D341Med (cell line): ENCODE results near the gene ME3.

Source experiments
- DNase-seq: peaks from one replicate; pipeline ENCODE4 v3.0.0; 2012; ENCODE audit warnings: low spot score

Gene ME3

DNA sequence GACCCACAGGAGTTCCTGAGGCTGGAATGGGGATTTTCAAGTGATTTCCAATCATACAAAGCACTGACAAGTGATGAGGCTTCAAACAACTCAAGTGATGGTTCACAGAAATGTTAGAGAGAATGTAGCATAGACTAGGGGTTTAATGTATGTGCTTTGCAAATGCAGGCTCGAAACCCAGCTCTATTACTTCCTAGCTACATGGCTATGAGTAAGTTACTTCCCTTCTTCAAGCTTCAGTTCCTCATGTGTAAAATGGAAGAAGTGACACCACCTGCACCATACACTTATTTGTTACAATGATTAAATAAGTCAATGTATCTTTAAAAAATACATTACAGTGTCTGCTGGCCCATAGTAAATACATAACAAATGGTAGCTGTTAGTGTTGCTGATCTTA is 158.0 kb downstream of the ME3 start:
- DNase-seq = no peak

DNA sequence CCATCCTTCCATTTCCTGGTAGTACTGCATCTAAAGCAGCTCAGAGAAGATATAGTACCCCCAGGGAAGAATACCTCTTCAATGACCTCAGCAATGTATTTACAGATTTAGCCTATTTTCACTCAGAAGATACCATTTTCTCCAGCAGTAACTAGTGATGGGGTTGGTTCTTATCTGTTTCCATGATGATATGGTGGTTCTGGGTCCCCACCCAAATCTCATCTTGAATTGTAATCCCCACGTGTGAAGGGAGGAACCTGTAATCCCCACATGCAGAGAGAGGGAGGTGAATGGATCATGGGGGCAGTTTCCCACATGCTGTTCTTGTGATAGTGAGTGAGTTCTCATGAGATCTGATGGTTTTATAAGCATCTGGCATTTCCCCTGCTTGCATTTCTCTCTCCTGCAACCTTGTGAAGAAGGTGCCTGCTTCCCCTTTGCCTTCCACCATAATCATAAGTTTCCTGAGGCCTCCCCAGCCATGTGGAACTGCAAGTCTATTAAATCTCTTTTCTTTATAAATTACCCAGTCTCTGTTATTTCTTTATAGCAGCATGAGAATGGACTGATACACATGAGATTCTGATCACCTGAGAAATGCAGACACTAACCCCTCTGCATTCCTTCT is 158.6 kb downstream of the ME3 start:
- DNase-seq = no peak

DNA sequence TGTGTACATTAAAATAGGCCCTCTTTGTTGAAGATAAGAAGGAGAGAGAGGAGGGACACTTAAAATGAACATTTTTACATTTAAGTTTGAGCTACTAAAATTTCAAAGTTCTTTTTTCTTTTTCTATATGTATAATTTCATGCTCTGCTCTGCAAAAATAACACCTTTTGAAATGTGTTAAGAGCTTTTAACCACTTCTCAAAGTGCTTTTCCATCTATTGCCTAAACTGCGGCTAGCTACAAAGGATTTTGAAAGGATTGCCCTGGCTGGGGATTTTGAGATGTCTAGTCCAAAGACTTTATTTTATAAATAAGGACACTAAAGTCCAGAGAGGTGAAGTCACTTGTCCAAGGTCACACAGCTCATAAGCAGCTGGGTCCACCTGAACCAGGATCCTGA is 159.3 kb downstream of the ME3 start:
- DNase-seq = no peak

DNA sequence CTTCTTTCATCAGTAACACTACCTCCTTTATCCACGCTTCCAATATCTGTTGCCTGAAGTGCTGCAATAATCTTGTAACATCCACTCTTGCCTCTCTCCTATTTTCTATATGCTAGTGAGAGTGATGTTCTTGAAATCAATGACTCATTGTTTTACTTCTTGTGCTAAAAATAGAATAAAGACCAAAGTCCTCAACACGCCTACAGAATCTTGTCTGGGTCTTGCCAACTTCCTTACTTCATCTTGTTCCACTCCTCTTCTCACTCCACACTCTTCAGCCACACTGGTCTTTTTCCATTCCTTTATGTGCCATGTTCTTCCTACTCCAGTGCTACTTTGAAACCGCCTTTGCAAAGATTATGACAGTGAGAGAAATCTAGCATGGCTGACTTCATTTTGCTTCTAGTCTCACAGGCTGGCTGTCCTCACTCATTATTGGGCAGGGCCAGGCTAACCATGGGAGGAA is 161.3 kb downstream of the ME3 start:
- DNase-seq = no peak

DNA sequence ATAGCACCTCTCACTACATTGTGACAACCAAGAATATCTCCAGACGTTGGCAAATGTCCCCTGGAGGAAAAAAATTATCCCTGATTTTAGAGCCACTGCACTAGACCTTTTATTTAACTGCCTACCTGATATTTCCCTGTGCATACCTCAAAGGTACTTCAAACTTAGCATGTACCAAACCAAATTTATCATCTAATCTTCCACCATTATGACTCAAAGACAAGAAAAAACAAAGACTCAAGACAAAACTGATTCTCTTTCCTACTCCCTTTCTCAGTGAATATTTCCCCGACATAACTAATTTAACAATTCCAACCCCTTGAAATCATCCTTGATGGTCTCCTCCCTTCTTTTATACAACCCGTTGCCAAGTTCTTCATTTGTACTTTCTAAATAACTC is 161.7 kb downstream of the ME3 start:
- DNase-seq = no peak

DNA sequence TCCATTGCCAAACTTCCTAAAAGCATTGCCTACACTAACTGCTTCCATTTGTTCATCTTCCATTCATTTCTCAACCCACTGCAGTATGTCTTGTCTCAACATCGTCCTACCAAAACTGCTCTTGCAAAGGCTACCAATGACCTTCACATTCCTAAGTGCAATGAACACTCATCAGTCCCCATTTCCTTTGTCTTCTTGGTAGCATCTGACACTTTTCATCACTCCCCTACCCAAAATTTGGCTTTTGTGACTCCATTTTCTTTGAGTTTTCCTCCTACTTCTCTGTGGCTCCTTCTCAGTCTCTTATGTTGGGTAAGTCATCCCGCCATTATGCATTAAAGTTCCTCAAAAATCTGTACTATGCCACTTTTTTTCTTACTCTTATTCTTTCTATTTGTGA is 162.3 kb downstream of the ME3 start:
- DNase-seq = no peak

DNA sequence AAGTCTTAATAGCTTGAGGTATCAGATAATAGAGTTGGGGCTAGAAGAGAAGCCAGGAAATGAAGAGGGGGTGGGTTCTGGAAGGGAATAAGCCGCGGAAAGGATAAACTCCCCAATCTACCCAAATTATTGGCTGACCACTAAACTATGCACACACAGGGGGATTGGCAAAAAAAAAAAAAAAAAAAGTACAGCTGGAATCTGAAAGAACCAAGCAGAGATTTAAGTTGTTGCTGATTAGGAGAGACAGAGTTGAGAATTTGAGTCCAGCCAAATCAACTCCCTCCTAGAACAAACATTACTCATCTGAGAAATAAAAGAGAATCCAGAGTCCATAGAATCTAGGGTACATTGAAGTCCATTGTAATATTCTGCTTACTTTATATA is 162.8 kb downstream of the ME3 start:
- DNase-seq = no peak

DNA sequence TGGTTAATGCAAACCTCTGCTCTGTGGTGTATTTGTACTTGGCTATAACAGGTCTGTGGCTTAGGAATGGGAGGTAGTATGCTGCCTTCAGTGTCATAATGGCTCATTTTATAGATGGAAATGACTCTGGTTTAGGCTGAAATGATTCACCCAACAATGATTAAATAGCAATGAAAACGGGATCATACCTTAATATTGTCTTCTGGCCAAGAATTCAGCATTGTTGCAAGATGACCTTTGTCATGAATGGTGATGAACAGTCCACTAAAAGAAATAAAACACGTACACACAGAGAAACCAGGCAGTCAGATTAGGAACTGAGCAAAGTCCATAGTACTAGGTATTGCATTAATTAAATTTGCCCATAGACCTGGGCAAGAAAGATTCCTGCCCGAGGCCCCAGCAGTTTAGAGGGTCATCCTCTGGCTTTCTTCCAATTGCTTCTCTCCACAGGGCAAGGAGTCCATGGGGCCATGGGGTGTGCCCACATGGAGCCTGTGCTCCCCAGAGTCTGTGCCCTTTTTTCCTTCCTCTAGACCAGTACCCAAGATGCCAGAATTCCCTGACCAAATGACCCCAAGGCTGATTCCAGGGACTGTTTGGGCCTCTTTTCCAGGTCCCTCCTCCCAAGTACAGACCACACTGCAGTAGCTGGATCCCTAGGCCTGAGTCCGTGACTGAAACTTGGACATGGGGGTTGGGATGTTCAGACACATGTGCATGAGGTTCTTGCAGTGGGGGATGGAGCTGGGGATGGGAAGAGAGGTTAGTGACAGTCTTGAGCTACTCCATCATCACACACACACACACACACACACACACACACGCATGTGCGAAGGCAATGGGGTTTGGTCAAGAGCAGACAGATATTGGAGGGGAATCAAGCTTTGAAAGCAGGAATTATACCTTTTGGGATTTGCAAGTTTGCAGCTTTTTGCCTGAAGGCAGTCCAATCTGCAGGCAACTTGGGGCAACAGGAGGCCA is 163.5 kb downstream of the ME3 start:
- no peak for DNase-seq

DNA sequence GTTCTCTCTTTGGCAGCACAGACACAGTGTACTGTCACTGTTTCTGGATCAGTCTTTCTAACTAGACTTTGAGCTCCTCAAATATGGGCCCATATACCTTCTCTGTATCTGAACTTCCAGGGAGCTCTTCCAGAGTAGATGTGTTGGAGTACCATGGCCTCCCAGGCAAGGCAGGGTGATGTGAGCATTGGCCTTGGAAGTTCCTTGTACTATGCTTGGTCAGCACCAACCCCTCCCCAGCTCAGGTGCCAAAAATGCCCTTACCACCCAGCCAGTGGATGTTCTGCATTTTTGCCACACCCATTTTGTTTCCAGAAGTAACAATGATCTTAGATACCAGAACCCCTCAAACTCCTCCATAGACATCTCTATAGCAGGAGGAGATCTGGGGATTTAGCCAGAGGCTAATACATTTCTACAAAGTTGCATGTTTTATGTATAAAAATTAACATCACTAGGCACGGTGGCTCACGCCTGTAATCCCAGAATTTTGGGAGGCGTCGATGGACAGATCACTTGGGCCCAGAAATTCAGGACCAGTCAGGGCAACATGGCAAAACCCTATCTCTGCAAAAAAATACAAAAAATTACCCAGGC is 165.1 kb downstream of the ME3 start:
- DNase-seq = no peak

DNA sequence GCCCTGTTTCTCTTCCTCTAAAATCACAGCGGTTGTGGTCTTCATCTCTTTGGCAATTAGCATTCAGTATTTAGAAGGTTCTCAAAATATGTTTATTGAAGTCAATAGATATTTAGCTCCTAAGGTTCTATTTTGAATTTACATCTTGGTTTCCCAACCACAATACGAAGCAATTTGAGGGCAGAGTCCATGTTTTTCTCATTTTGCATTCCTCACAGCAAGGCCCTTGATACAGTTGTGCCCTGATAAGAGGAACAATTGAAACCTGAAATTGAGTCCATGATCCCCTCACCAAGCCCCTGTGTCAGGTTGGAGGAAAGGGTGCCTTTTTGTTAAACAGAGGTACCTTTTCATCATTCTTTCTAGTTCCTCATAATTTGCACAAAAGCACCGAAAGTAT is 166.2 kb downstream of the ME3 start:
- no peak for DNase-seq

DNA sequence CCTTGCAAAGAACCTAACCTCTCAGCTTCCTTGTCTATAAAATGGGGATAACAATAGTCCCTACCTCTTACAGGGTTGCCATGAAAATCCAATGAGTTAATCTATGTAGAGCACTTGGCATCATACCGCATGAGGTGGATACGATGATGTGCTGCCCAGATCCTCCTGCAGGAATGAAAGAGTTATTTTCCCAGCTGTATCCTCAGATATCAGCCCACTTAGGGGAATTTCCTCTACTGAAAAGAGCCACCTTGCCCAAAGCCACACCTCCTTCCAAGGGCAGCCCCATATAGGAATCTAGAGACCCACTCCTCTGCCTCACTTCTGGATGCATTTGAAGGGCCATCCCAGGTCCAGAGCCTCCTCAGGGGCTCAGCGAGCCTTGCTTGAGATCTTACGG is 169.3 kb downstream of the ME3 start:
- DNase-seq = no peak

DNA sequence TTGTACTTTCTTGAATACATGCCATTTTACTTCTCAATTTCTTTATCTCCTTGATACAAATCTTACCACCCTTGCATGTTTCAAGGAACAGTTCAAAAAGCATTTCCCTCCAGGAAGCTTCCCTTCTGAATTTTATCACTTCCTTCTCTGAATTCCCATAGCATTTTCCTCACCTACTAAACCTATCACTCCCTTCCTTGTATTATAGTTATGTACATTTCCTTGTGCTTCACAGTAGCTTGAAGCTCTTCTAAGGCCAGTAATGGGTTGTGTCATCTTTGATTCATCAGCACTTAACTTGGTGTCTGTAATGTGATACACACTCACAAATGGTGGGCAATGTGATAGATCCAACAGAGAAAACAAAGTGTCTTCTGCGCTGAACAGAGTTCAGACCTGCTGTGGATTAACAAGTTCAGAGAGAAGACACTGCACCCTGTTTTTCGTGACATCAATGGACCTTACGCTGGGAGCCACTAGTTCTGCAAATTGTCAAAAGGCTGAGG is 170.2 kb downstream of the ME3 start:
- DNase-seq = no peak

DNA sequence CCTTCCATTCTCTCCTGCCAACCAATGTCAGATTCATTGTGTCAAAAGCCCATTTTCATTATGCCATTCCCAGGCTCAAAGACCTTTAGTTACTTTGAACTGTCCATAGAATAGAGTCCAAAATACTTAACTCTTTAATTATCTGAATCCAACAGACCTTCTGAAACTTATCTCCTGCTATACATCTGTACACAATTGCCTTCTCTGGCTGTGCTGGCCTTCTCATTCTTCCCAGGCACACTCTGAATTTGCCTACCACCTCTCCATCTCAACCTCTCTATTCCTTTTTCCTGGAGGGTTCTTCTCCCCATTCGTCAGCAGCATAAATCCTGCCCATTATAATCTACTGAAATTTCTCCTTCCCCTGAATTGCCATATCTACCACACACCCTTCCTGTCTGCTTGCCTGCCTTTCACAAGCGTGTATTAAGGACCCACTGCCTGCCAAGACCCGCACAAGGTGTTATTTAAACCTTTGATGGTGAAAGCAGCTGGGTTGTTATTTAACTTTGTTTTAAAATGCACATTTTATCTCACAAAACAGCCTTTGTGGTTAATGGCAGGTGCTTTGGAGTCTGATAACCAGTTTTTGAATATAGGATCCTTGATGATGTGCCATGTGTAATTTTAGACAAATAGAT is 171.8 kb downstream of the ME3 start:
- DNase-seq = no peak

DNA sequence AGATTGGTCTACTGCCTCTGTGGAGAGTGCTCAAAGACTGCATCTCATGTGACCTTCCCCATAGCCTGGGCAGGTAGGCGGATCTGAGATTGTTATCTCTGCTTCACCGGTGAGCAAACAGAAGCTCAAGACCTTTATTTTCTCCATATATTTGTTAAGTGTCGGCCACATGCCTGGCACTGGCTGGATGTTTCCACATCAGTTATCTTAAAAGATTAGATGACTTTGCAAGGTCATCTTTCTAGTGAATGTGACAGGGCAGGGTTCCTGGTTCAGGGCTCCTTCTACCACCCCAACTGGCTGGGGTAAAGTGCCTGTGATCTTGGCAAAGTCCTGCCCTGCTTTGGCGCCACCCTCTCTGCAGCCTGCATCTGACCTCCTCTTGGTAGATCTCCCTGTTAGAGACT is 172.7 kb downstream of the ME3 start:
- no peak for DNase-seq

DNA sequence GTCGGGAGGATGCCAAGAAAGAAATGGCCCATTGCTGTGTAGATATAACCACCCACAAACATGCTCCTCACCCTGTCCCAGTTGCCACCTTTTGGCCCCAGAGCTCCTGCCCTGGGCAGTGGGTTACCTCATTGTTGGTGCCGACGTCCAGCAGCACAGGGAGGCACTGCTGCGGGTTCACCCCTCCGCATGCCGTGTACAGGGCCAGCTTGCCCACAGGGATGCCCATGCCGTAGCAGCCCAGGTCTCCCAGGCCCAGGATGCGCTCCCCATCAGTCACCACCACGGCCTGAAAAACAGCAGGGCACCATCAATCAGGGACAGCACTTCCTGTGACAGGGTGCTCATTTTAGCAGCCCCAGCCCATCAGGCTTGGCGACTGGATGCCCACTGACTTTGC is 174.6 kb downstream of the ME3 start:
- no peak for DNase-seq

DNA sequence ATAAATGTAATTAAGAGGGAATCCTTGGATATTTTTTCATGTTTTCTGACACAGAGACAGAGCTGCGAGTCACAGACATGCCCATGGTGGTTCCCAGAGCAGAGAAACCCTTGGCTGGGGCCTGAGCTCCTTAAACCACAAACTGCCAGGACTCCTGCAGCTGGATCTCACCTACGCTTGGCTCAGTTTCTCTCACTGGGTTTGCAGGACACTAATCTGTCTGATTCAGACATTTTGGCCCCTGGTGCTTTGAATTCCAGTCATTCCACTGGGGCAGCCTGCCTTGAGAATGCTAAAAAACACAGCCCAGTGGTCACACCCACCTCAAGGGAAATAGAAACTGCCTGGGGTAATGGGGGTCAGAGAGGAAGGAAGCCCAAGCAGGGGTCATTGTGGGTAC is 175.1 kb downstream of the ME3 start:
- no peak for DNase-seq

DNA sequence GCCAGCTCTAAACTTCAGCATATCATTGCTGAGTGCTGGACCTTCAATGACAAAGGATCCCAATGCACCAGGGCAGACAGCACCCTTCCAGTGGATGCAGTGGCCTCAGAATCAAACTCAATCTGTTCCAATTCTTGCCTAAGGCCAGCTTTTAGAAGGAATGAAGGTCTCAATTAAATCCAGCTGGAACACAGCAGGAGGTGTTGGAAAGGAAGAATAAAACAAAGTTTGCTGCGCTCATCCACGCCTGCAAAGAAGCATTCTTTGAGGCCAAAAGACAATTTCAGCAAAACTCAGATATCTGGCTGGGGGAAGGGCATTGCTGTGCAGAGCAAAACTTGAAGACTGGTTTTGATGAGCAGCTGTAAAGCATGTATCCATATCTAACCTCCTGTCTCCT is 177.1 kb downstream of the ME3 start:
- no peak for DNase-seq

DNA sequence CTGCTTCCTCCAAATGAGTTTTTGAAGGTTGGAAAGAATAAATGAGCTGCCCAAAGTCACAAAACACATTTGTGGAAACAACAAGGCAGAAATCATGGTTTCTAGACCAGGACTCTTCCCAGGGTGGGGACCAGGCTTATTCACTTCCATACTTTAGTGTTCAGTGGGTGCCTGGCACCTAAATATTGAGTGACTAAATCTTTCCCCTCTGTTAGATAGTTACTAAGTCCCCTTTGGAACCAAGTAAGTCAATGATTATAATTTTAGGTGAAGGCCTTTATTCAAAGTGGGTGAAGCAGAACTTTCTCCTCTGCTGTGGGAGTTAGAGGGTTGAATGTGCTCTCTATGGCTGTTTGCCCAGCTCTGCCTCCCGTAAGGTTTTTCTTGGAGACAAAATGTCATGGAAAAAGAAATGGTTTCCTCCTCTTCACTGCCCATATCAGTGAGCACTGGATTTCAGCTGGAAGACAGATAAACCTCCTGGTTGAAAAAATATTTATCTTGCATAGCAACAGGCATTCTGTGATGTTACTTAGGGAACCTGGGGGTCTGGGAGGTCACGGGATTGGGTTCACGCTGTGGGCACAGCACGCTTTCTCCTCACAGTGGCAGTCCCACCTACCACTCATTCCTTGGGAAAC is 179.9 kb downstream of the ME3 start:
- DNase-seq = no peak

DNA sequence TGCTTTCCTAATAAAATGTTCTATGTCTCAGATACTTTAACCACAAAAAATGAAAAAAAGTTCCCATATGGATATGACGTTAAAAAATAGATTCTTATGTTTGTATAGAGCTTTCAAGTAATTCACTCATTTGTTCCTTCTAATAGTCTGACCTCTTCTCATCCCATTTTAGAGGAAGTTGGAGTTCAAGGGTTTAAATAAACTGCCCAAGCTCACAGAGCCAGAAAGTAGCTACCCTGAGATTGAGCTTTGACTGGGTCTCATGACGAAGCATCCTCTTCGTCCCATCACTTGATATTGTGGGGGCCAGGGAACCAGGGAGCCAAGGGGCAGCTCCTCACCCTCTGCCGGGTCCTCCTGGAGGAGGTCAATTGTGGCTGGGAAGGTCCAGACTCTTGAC is 181.4 kb downstream of the ME3 start:
- DNase-seq = no peak

DNA sequence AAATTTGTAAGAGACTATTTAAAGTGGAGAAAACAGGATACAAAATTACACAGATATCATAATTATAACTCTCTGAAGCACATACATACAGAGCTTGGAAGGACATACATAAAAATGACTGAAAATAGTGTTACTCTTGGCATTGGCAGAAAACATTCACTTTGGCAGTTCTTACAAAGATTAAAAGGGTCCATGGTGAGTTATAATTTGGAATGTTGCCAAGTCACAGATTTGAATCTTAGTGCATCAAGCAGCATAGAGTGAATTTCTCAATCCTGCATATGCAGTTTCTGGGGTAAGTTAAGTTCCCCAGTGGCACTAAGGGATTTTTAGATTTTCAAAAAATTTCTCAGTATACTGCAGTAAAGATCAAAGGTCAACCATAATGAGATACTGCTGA is 181.8 kb downstream of the ME3 start:
- DNase-seq = no peak

DNA sequence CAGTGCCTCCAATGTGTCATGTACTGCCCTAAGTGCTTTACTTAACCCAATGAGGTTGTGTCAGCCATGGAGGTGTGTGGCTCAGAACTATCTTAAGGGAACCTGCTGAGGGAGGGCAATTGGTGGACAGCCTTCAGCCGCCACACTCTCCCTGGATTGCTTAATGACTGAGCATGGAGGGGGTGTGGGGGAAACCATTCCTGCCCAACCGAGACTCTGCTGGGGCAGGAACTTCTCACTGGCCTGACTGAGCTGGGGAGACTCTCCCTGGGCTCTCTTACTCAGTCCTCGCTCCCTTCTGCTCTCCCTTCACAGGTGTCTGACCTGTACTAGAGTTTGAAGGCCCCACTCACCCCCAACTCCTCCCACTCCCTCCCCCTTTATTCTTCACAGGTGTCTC is 183.0 kb downstream of the ME3 start:
- no peak for DNase-seq

DNA sequence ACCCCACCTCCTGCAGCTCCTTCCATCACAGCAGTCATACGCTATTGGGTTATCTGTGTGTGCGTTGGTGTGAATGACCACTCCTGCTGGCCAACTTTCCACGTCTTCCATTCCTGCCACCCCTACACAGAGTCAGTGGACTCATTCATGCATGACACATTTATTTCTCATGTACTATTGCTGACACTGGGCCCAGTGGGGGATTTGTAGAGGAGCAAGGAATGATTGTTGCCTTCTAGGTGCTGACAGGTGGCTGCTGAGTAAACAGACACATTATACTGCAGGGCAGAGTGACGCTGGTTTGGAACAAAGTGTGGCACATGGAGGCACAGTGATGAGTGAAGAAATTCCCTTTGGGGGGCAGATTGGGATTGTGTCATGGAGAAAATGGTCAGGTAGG is 183.9 kb downstream of the ME3 start:
- DNase-seq = no peak
